GM18909 (cell line): ENCODE results near the gene ALK.

Source experiments
- ATAC-seq: cut with Tn5 transposase; IDR thresholded peaks from one replicate; pipeline ENCODE4 v1.9.1; 2021; ENCODE audit warnings: mild to moderate bottlenecking; ENCODE audit not compliant: unreplicated experiment, poor library complexity

ALK gene

GRCh38 chr2:29518646-29519337 is 402.6 kb downstream of the ALK start:
- ATAC-seq, result no peak

DNA sequence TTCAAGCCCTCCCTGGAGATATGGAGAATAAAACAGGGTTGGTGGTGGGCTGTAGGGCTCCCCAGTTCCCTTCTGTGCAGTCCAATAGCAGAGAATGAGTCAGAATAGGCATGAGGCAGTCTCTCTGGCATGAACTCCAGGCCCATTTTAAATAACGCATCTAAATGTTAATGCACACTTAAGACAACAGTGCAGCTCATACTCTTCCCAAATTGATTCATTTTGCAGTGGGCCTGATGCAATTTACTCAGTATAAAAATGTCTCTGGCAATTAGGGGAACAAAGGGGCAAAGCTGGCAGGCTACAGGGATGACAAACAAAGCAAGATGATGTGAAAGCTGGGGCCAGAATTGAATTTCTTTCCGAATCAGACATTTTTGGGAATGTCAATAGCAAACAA is 403.4 kb downstream of the ALK start:
- no peak for ATAC-seq

GRCh38 chr2:29517413-29517812 is 404.0 kb downstream of the ALK start:
- ATAC-seq, result no peak

GRCh38 chr2:29516767-29517166 is 404.6 kb downstream of the ALK start:
- no peak for ATAC-seq

DNA sequence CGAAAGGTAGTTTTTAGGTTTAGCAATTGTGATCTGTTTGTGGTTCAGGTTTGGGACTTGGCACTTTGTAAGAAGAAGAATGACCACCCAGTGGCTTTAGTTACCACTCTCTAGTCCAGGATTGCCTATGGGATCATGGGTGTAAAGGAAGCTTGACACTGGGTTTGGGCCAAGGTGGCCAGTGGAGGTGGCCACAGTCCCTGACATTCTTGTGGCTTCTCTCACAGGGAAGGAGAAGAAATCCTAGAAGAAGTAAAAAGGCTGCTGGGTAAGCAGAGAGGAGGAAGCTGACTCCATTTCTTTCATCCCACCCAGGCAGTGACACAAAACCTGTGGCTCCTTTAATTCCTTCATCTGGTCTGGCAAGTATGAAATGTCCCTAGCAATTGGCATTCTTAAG is 411.5 kb downstream of the ALK start:
- no peak for ATAC-seq

- no peak for ATAC-seq
These were observed 412.0 kb downstream of the ALK start for GRCh38 chr2:29509397-29509796.

- ATAC-seq, result no peak
These were observed 416.6 kb downstream of the ALK start for GRCh38 chr2:29504746-29505145.

DNA sequence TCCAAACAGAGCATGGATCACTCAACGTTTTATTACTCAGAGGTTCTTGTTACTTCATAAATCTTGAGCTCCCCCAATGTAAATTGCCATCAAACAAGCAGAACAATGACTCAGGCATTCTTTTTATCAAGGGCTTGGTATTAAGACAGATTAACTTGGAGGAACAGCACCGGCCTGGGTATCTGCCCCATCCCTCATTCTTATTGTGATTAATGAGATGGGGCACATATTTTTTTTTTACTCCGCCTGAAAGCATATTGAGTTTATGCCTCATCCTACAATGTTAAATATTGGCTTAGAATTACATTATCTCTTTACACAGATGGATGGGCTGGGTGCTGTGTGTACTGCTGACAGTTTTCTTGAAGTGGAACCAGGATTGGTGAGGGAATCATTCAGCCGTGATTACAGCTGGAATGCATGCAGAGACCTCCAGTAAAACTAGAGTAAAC is 418.9 kb downstream of the ALK start:
- ATAC-seq, result no peak

DNA sequence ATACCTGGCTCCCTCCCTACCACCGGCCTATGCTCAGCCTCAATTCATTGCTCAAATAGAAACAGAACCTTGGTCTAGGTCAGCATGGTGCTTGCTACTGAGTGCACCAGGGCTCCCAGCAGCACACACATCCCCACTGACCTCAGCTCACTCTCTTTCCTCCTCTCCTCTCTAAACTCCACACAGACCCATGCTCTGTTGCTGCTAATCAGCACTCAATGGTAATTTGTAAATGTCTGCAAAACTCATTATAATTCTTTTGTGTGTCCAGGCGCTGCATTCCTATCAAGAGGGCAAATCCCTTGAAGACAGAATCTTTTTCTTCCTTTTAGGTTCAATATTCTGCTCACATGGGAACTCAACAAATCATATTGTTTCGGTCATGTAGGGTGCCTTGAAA is 424.0 kb downstream of the ALK start:
- no peak for ATAC-seq

GRCh38 chr2:29496198-29496597 is 425.2 kb downstream of the ALK start:
- ATAC-seq, result no peak

DNA sequence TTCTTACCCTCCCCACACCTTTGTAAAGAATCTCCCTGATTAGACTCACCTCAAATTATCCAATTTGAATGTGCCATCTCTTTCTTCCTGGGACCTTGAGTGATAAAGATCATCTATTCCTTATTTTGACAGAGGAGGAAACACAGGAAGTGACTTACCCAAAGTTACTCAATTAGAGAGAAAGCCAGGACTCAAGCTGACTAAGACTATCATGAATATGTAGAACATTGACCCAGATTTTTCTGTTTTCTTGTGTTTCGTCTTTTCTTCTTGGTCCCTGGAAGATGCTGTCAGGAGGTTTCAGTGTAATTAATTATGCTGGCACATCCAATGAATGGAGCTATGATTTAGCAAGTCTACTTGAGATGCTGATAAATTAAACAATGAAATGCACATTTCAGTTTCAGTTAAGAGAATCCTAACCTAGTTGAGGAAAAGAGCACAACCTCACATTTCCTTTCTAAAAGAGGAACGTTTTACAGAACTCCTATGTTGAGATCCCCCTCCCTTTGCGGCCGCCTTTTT is 425.8 kb downstream of the ALK start:
- no peak for ATAC-seq

- ATAC-seq, result no peak
These were observed 426.3 kb downstream of the ALK start for GRCh38 chr2:29495068-29495467.

- no peak for ATAC-seq
These were observed 428.7 kb downstream of the ALK start for GRCh38 chr2:29492701-29493100.

DNA sequence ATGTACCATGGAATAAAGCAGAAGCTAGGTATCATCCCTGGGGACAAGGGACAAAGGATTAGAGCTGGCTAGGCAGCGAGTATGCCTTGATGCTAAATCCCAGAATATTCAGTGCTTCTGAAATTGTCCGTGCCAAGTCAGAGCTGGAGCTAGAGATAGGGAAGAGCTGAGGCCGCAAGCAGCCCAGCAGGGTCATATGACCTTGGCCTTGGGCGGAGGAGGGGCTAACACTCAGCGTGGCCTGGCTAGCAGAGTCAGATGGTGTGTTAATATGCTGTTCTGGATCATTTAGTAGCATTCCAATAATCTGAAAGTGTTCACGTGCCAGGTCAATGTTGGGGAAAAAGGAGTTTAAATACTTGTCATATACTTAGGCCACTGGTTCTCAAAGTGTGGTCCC is 431.3 kb downstream of the ALK start:
- no peak for ATAC-seq

DNA sequence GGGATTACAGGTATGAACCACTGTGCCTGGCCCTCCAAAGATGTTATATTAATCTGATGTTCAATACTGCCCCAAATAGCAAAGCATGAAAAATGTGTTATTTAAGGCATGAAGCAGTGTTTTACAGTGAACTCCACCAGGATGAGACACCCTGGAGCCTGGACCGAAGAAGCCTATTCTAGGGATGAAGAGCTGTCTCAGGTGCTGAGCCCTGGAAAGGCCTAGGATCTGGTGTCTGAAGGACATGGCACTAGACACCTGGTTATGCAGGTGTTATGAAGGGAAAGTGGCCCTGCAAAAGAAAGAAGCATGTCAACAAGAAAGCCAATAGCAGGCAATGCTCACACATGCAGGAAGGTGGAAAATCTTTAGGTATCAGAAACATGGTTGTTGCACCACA is 431.8 kb downstream of the ALK start:
- ATAC-seq, result no peak

GRCh38 chr2:29487967-29488555 is 433.3 kb downstream of the ALK start:
- ATAC-seq, result no peak

DNA sequence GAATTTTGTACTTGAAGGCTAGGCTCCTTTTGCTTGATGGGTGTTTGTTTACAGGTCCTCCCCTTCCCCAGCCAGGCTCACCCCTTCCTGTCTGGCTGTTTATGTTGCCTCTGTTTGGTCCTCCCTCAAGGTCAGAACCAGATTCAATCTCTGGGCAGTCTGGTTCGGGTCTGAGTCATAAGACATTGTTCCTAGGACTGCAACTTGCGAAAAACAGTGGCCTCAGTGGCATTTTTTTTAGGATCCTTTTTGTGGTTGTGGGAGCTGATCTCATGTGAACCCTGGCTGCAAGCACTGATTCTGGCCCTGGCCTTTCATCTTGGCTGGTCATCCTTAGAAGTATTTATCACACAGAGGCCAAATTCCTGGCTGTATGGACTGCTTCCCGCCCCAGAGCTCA is 435.8 kb downstream of the ALK start:
- no peak for ATAC-seq

DNA sequence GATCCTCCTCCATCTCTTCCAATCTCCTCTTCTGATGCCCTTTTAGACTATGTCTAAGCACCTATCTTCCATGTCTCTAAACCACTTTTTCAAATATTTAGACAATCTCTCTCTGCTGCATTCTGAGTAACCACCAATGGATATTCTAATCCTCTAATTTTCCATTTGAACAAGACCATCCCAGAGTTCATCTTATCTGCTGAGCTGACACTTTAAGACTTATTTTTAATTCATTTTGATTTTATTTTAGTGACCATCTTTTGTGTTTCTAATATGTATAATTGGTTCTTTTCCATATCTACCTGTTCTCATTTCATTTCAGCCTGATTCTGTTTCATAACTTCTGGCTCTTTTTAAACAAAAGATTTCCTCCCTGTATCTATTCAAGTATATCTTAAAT is 436.3 kb downstream of the ALK start:
- ATAC-seq, result no peak

- no peak for ATAC-seq
These were observed 438.5 kb downstream of the ALK start for GRCh38 chr2:29482867-29483266.

- ATAC-seq, result no peak
These were observed 439.0 kb downstream of the ALK start for GRCh38 chr2:29482348-29482747.

DNA sequence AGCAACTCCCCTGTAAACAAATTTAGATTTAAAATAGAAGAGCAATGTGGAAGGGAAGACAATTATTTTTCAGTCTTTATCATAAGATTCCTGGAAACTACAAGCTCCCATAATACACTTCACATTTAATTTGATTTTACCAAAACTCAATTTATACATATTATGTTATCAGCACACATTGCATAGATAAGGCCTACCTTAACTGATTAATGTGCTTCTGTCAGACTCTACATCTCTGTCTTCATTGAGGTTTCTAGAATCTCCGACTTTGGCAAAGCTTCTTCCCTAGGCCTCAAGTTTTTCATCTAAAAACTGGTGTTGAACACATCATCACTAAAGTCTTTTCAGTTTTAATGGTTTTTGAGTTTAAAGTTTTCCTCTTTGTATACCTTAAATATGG is 440.1 kb downstream of the ALK start:
- ATAC-seq, result no peak

GRCh38 chr2:29480426-29480825 is 441.0 kb downstream of the ALK start:
- ATAC-seq, result no peak
